Measurements from ENCODE around the gene ZNF341.
"Not testable (repeated sequence)": the region's sequence is repeated elsewhere in the genome, so short reads cannot be mapped to it uniquely, and the experiment has no call there.

The ZNF341 gene

GRCh38 chr20:33731693-33732165, at the start of gene ZNF341:
Gene ZNF341 (plus strand): TSS chr20:33731996. CDS start chr20:33732022, 26 bp downstream.
- peak; percentile 79 to 85 for DNase-seq (ENCODE audit: low read depth in 1 of 2, low spot score in 1 of 2)

GRCh38 chr20:33684533-33685327, 47.1 kb upstream of the ZNF341 start:
- no peak for DNase-seq (ENCODE audit: low read depth in 1 of 2, low spot score in 1 of 2)

GRCh38 chr20:33685328-33686099, 46.3 kb upstream of the ZNF341 start:
- peak in 1 of 2 donors; percentile 51 for DNase-seq (ENCODE audit: low read depth in 1 of 2, low spot score in 1 of 2)

- peak; percentile 87 to 94 for DNase-seq (ENCODE audit: low read depth in 1 of 2, low spot score in 1 of 2)
Measured at GRCh38 chr20:33686100-33686983, 45.5 kb upstream of the ZNF341 start, which contains the start of gene E2F1. Gene E2F1 (minus strand): TSS chr20:33686385. CDS start chr20:33686264, 121 bp downstream.

GRCh38 chr20:33686984-33687366, 44.8 kb upstream of the ZNF341 start:
- no peak for DNase-seq (ENCODE audit: low read depth in 1 of 2, low spot score in 1 of 2)

GRCh38 chr20:33687370-33687915, 44.4 kb upstream of the ZNF341 start:
- no peak for DNase-seq (ENCODE audit: low read depth in 1 of 2, low spot score in 1 of 2)

- DNase-seq (ENCODE audit: low read depth in 1 of 2, low spot score in 1 of 2), result no peak
Measured at GRCh38 chr20:33687993-33688937, 43.5 kb upstream of the ZNF341 start.

- DNase-seq (ENCODE audit: low read depth in 1 of 2, low spot score in 1 of 2), result no peak
Measured at GRCh38 chr20:33688938-33689424, 42.8 kb upstream of the ZNF341 start.

GRCh38 chr20:33689493-33689892, 42.3 kb upstream of the ZNF341 start:
- no peak for DNase-seq (ENCODE audit: low read depth in 1 of 2, low spot score in 1 of 2)

GRCh38 chr20:33689973-33690372, 41.8 kb upstream of the ZNF341 start:
- peak in 1 of 2 donors; percentile 31 for DNase-seq (ENCODE audit: low read depth in 1 of 2, low spot score in 1 of 2)

GRCh38 chr20:33693289-33693688, 38.5 kb upstream of the ZNF341 start:
- no peak for DNase-seq (ENCODE audit: low read depth in 1 of 2, low spot score in 1 of 2)

- no peak for DNase-seq (ENCODE audit: low read depth in 1 of 2, low spot score in 1 of 2)
Measured at GRCh38 chr20:33693741-33694638, 37.8 kb upstream of the ZNF341 start.

GRCh38 chr20:33694639-33695012, 37.2 kb upstream of the ZNF341 start:
- no peak for DNase-seq (ENCODE audit: low read depth in 1 of 2, low spot score in 1 of 2)

- DNase-seq (ENCODE audit: low read depth in 1 of 2, low spot score in 1 of 2), result no peak
Measured at GRCh38 chr20:33696448-33696847, 35.3 kb upstream of the ZNF341 start.

GRCh38 chr20:33697129-33697528, 34.7 kb upstream of the ZNF341 start:
- no peak for DNase-seq (ENCODE audit: low read depth in 1 of 2, low spot score in 1 of 2)

GRCh38 chr20:33698966-33699365, 32.8 kb upstream of the ZNF341 start:
- not testable (repeated sequence) for DNase-seq (ENCODE audit: low read depth in 1 of 2, low spot score in 1 of 2)

GRCh38 chr20:33700696-33701441, 30.9 kb upstream of the ZNF341 start:
- DNase-seq (ENCODE audit: low read depth in 1 of 2, low spot score in 1 of 2), result not testable (repeated sequence)

All from stimulated activated CD4-positive, alpha-beta T cell treated with anti-CD3 and anti-CD28 coated beads, Interleukin-15, amount 100 ng/mL, for 1 hour (primary cell).